GM21381 (cell line): ENCODE results near the gene HRH1.
A peak's percentile ranks its signal among the peaks of the same experiment; 100 is the strongest.
"Not testable (repeated sequence)": the region's sequence is repeated elsewhere in the genome, so short reads cannot be mapped to it uniquely, and the experiment has no call there.

ENCODE experiments used
- ATAC-seq: cut with Tn5 transposase; IDR thresholded peaks from one replicate; pipeline ENCODE4 v1.9.1; 2021; ENCODE audit warnings: mild to moderate bottlenecking, moderate library complexity; ENCODE audit not compliant: unreplicated experiment

HRH1 gene

DNA sequence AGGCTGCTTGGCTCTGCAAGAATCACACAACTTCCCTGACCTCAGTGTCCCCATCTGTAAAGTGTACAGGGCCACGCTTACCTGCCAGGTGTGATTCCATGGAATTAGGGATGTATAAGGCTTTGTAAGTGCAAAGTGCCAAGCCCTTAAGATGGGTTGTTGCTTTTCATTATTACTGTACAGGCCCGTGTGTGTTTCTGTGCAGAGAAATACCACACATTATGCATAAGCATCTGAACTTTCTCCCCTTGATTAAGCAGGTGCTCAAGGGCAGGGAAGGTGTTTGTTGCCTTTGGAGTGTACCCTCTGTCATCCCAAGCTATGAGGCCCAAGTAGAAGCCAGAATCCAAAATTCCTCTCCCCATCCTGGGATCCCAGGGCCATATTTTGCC is 13.6 kb upstream of the HRH1 start:
- ATAC-seq = peak; percentile 30

DNA sequence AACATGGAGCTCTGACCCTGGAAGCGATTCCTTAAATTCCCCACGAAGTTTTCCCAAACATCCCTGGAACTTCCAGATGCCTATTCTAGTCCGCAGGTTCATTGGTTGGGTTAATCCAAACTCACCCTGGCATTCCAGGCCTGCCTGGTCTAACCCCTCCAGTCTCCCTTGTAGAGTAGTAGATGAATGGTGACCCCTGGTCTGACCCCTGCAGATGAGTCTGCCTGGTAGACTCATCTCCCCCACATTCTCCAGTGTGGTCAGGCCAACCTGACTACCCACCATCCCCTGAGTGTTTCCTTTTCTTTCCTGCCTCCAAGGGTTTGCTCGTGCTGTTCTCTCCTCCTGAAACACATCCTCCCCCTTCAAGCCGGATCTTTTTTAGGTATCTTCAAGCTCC is 10.8 kb upstream of the HRH1 start:
- no peak for ATAC-seq

DNA sequence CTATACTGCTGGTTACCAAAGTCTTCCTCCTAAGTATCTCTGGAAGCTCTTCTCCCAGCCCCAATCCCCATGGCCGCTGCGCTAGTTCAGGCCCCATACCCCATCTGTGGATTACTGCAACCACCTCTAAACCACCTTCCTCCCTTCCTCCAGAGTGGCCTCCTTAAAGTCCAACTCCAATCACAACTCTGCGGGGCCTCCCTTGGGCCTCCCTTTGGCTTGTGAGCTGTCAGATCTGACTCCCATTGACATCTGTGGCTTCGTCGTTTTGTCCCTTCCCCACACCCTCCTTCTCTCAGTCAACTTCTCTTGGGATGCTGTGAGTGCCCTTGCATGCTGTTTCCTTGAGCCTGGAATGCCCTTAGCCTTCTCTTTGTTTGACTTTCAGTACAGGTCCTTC is 9.3 kb upstream of the HRH1 start:
- no peak for ATAC-seq

DNA sequence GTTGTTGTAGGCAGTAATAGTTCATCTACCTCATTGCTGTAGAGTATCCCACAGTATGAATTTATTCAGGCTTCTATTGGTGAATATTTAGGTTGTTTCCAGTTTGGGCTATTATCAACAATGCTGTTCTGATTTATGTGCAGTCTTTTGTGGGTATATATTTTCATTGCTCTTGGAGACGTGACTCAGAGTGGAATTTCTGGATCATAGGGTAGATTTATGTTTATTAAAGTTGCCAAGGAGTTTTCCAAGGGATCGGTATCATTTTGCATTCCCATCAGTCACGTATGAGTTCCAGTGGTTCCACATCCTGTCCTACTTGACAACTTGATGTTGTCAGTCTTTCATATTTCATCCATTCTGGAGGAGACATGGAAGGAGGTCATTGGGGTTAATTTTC is 8.4 kb upstream of the HRH1 start:
- ATAC-seq = no peak

DNA sequence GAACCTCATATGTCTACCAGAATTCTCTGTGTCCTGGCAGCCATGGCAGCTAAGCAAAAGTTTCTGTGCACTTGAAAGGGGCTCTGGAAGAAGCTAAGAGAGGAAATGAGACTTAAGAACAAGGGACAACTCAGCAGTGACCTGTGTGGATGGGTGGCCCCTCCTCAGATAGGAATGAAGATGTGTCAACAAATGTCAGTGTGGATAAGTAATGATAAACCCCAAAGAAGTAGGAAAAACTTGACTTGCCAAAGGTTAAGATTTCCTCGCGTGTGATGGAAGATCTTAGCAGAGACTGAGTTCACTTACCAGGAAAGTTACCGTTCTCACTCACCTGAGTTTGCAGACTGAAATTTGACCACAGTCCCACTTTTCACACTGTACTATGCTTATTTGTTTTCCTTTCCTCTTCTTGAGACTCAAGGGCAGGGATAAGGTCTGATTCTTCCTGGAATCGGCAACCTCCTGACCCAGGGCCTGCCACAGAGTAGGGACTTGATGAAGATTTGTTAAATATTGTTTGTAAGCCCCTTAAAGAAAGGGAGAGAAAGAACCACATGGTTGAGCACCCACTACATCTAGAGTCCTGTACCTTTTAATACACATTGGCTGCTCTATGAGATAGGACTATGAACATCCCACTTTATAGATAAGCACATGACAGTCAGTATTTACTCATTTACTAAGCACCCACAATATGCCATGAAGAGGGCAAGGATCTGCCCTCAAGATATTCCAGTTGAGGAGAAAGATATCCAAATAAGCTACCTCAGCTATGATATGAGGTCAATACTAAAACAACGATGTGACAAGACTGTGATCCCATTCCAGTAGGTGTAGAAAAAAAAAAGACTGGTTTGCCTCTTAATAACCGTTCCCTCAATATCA is 7.3 kb upstream of the HRH1 start:
- ATAC-seq = no peak

DNA sequence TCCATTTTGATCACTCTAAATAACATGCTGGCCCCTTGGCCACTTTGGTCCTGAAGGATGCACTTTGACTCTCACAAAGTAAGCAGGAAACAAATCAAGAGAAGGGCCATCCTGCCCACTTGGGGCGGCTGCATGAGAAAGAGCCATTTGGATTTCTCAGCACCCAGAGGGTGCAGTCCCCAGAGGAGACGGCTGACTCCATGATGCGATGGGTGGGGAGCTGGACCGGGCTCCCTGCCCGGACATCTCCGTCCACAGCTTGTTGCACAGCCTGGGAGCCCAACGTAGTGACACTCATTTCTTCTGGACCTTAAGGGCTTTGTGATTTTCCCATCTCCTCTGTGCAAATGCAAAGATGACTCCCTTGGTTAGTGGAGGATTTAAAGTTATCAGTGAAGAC is 4.0 kb upstream of the HRH1 start:
- ATAC-seq = no peak

DNA sequence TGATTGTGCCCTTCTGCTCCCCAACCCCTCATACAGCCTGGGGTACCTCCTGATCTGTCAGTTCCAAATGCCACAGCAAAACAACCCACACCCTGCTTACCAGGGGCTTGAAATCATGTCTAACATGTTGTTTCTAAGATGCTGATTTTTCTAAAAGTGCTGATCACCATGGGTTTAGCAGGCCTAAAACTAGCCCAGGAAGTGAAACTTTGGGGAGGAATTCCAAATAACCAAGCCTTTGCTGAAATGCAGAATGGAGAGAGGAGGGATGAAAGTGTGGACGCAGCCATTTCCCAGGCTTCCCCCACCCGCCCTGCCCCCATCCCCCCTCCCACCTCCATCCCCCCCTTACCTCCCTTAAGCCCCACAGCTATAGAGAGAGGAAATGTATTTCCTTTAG is 2.0 kb upstream of the HRH1 start:
- no peak for ATAC-seq

DNA sequence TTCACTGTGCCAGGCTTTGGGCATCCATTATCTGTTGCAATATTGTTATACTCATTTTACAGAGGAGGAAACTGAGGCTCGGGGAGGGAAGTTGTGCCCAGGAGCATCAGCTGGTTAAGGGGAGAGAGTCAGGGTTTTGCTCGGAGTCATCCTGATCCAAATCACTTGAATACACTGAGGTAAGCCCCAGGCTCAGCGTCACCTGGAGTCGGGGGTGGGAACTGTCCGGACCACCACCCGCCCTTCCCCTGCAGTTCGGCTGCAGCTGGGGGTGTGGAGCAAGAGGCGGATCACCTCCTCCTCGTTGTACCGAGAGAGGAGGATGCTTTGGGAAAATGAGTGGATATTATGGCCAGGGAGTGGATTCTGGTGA is 646 bp downstream of the HRH1 start:
- ATAC-seq = no peak

DNA sequence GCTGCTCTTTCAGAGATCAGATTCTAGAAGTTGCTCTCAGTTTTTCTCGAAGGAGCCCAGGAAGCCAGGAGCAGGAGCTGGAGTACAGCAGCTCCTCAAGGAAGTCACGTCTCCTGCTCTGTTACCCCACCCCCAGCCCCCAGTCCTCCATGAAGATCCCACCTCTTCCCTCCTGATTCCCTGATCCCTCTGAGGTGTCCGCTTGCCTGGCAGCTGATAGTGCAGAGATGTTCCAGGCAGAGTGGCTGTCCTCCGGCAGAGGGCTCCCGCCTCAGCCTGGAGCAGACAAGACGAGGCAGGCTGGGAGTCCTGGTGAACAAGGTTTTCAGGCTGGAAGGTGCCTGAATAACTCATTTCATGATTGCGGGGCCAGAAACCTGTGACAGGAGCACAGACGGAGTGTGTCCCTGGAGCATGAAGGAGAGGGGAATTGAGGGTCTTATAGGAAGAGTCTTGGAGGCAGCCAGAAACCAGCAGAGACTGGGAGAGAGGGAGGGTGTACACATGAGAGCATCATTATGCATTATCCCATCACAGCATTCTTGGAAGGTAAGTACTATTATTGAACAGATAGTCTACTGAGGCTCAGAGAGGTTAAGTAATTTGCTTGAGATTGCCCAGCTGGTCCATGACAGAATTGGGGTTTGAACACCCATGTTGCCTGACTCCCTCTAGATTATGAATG is 1.2 kb downstream of the HRH1 start:
- no peak for ATAC-seq

DNA sequence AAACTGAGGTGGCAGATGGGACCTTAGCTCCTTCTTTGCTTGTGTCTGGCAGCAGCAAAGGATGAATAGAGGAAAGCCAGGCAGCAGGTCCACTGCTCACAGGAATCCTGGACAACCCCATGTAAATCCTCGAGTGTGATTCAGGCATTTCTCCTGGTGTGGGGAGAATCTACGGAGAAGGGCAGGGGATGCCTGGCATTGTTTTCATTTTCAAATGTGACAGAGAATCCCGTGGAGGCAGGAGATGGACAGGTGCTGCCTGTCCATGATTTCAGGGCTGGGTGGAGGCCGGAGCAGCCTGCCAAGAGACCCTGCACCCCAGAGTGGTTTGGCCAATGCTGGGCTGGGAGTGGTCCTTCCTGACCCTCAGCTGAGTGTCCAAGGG is 1.7 kb downstream of the HRH1 start:
- no peak for ATAC-seq

DNA sequence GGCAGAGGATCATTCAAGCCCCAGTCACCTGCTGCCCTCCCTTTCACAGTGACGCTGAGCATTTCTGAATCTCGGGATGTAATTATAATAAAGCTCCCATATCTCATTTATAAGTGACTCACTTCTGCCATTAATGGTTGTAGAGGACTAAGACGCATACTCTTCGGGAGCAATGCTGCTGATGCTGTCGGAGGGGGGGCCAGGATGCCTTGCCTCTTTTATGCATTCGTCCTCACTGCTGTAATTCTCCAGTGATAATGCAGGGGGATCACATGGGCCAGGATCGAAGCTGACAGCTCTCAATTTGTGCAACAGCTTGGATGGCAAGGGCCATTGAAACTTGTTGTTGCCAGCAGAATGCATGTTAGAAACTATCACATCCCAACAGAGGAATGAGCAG is 3.1 kb downstream of the HRH1 start:
- no peak for ATAC-seq

DNA sequence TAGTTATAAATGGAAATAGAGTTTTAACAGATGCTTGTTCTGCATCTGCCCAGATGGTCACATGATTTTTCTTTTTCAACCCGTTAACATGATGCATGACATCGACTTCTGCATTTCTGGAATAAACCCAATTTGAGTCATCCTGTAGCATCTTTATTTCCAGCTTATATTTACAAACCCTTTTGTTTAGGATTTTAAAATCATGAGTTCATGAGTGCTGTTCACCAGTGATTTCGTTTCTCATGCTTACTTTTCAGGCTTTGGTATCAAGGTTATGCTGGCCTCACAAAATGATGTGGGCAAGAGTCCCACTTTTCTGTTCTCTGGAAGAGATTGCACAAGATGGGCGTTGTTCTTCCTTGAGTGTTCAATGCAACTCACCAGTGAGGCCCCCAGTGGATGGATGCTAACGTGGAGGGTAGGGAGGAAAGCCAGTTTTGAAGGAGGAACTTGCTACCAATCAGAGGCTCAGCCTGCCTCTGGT is 5.2 kb downstream of the HRH1 start:
- no peak for ATAC-seq

DNA sequence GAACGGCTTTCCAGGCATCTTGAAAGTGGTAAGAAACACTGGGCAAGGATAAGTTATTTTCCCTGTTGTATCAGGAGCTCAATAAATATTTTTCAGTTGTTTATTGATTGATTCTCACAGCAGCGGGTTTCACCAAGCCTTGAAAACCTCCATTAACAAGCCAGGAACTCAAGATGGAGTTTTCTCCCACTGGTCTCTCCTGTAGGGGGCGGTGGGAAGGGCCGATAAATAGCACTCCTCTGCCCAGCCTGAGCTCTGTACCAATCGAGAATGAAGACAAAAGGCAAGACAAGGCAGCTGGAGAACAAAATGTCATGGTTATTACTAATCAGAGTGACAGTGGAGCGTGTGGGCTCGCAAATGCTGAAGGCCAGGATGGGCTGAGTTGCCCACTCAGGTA is 7.4 kb downstream of the HRH1 start:
- ATAC-seq = no peak

DNA sequence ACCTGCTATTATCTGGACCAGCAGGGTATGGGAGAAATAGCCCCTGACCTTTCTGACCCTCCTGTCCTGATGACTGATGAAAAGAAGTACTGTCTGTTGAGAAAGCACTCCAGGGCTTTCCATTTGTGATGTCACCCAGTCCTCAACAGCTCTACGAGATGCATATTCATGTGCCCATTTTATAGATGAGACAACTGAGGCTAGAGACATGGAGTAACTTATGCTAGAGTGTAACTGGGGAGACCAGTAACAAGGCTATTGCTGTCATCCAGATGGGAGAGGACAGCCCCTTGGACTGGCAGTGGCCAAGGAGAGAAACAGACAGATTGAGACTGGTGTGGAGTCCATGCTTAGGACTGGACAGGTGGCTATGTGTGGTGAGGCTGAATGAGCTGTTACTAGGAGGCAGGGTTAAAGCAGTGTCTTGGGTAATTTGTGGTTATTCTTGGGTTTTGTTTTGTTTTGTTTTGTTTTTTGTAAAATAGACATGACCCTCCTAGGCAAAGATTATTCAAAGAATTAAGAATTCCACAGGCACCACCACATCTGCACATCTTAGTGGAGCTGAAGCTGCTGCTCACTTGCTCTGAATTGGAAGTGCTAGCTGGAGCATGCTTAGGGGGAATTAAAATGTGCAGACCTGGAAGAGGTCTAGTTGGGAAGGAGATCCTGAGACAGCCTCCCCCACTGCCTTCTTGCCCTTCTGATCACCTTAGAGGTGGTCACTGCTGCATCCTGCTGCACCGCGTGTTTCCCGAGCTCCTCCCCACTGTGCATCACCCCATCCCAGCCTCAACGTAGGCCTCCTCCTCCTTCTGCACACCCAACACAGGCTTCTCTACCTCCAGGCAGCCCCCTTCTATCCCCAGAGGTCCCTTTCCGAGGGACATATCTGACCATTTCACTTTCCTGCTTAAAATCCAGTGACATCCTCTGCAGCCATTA is 8.4 kb downstream of the HRH1 start:
- no peak for ATAC-seq

DNA sequence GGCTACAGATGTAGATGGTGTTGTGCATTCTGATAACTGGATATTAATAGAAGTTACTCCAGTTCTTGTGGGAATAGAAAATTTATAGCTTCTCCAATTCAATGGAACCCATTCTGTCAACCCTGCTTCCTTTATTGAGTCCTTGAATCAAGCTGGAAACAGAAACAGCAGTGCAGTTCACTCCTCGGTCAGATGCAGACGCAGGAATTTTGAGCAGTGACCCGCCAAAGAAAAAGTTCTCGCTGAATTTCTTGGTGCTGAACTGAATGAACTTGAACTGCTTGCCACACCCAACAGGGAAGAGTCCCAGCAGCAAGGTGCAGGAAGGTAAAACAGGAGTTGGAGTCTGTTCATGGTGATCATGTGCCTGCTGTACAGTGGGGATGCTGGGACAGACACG is 10.3 kb downstream of the HRH1 start:
- no peak for ATAC-seq

DNA sequence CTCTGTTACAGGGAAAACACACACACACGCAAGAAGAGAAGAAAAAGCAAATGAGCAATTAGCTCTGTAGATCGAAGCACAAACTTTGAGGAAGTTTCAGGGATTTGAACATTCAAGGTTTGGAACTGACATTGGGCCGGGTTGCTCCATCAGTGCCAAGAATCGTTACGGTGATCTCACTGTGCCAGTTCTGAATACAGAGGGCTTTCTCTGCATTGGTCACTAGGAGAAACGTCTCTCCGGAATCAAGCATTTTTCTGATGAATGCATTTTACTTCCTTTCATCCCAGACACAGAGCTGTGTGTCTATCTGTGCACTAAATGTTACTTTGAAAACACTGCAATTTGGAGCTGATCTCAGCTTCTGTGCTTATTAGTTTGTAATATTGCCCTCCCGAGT is 11.2 kb downstream of the HRH1 start:
- ATAC-seq = no peak

DNA sequence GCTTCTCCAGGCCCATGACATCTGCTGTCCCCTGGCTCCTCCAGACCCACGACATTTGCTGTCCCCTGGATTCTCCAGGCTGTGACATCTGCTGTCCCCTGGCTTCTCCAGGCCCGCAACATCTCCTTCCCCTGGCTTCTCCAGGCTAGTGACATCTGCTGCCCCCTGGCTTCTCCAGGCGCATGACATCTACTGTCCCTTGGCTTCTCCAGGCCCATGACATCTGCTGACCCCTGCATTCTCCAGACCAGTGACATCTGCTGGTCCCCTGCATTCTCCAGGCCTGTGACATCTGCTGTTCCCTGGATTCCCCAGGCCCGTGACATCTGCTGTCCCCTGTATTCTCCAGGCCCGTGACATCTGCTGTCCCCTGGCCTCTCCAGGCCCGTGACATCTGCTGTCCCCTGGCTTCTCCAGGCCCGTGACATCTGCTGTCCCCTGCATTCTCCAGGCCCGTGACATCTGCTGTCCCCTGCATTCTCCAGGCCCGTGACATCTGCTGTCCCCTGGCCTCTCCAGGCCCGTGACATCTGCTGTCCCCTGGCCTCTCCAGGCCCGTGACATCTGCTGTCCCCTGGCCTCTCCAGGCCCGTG is 12.6 kb downstream of the HRH1 start:
- not testable (repeated sequence) for ATAC-seq

DNA sequence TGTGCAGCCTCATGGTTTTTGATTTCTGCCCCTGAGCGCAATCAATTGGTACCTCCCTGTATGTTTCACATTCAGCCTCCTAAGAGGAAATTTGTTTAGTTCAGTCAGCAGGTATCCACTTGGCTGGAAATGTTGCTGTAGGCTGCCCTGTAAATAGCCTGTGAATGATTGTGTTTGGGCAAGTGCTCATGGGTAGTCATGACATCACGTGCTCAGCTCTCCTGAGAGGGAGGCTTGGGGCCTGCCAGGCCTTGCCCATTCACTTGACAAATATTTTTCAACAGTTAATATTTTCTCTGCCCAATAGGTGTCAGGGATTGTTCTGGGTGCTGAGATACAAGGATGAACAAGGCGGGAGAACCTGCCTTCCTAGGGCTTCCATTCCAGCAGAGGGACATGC is 13.3 kb downstream of the HRH1 start:
- ATAC-seq = no peak

DNA sequence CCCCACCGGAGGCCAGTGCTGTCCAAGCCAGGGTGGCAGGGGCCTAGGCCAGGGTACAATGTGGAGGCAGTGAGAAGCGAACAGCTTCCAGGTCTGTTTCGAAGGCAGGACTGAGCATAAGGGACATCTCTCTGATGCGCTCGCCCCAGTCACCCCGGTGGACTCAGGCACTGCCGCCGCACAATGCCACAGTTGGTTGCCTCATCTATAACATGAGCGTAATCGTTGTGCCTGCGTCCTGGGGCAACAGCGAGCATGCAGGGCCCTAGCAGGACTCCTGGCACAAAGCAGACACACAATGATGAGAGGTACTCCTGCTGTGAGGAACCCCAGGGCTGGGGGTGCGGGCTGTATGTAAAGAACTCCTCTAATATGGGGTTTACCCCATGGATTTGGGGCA is 14.1 kb downstream of the HRH1 start:
- no peak for ATAC-seq

DNA sequence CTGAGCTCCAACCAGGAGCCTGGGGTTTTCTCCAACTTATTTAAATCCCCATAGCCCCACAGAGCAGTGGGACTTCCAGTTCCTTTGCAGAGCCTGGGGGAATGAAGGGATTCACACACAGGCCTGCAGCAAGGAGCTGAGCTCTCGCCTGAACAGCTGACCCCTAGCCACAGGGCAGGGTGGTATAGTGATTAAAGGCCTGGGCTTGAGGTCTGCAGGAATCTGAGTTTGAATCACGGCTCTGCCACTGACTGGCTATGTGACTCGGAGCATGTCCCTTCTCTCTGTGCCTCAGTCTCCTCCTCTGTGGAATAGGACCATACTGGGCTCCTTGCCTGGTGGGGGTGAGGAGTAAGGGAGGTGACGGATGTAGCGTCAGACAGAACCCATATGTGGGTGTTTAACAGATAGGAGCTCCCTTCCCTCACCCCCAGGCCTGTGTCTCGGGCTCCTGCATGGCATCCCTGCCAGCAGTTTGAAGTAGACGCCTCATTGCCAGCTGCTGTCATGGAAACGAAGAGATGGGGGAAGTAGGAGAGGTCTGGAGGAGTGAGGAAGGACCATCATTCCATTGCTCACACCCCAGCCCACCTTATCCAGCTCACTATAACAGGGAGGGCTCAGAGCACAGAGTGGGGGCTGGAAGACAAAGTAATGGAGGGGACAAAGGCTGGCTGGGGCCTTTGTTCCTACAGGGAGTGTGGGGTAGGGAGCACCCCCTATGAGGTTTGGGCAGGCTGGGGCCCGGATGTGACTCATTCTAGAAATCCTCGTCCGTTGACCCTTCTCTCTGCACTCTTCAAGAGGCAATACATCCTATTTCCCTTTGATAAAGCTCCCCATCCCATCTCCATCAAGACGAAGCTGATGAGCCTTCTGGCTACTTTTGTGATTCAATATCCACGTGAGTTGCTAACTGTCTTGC is 14.8 kb downstream of the HRH1 start:
- ATAC-seq = no peak
